Loucy (cell line): ENCODE results near the gene PKP2.

Experiments used
- H2AFZ ChIP-seq: fragments of 200-600 bp; sonication (generic); 2 replicates; pipeline ENCODE4 v1.6.0; 2016; ENCODE audit warnings: antibody characterized with exemption, mild to moderate bottlenecking, low read length, moderate library complexity
- H3F3A ChIP-seq: fragments of 200-600 bp; 2 replicates; pipeline ENCODE4 v1.6.0; 2016; ENCODE audit warnings: antibody characterized with exemption, low read depth, mild to moderate bottlenecking
- H3K27me3 ChIP-seq: fragments of 200-600 bp; sonication (generic); 2 replicates; pipeline ENCODE4 v1.6.1; 2014; ENCODE audit warnings: low read length, mild to moderate bottlenecking; ENCODE audit not compliant: insufficient read depth, poor library complexity, severe bottlenecking
- H3K36me3 ChIP-seq: fragments of 200-600 bp; sonication (generic); 2 replicates; pipeline ENCODE4 v1.6.1; 2016; ENCODE audit warnings: low read length; ENCODE audit not compliant: insufficient read depth
- H3K4me1 ChIP-seq: fragments of 200-600 bp; sonication (generic); 2 replicates; pipeline ENCODE4 v1.5.1; 2014; ENCODE audit warnings: low read length, mild to moderate bottlenecking; ENCODE audit not compliant: insufficient read depth, poor library complexity, severe bottlenecking
- H3K4me2 ChIP-seq: fragments of 200-600 bp; sonication (generic); 2 replicates; pipeline ENCODE4 v1.6.0; 2014; ENCODE audit warnings: antibody characterized with exemption, low read length, low read depth, mild to moderate bottlenecking; ENCODE audit not compliant: poor library complexity, severe bottlenecking
- H3K4me3 ChIP-seq: fragments of 200-600 bp; sonication (generic); 2 replicates; pipeline ENCODE4 v1.5.1; 2014; ENCODE audit warnings: low read length, mild to moderate bottlenecking, mixed read lengths; ENCODE audit not compliant: poor library complexity, severe bottlenecking
- H3K79me2 ChIP-seq: fragments of 200-600 bp; sonication (generic); 2 replicates; pipeline ENCODE4 v1.6.1; 2014; ENCODE audit warnings: low read length; ENCODE audit not compliant: insufficient read depth
- H3K9ac ChIP-seq: fragments of 200-600 bp; sonication (generic); 2 replicates; pipeline ENCODE4 v1.6.0; 2014; ENCODE audit warnings: mild to moderate bottlenecking, low read depth, low read length, moderate library complexity; ENCODE audit not compliant: poor library complexity, severe bottlenecking
- H3K9me2 ChIP-seq: fragments of 200-600 bp; sonication (generic); replicated peaks from 2 replicates; pipeline ENCODE4 v1.6.1; 2016; ENCODE audit warnings: low read depth, low read length, mixed read lengths
- H3K9me3 ChIP-seq: fragments of 200-600 bp; sonication (generic); 2 replicates; pipeline ENCODE4 v1.6.1; 2014; ENCODE audit warnings: mild to moderate bottlenecking, antibody characterized with exemption, low read length, low read depth; ENCODE audit not compliant: insufficient read depth
- H4K20me1 ChIP-seq: fragments of 200-600 bp; sonication (generic); 2 replicates; pipeline ENCODE4 v1.6.0; 2014; ENCODE audit warnings: antibody characterized with exemption, low read length, mild to moderate bottlenecking; ENCODE audit not compliant: insufficient read depth, poor library complexity, severe bottlenecking
- CTCF ChIP-seq: fragments of 200-600 bp; sonication (generic); conservative IDR thresholded peaks from 2 replicates; pipeline ENCODE4 v1.5.1; 2014; ENCODE audit warnings: mild to moderate bottlenecking, antibody characterized with exemption, low read length
- EZH2phosphoT487 ChIP-seq: fragments of 200-600 bp; IDR thresholded peaks from 2 replicates; pipeline ENCODE4 v1.6.1; 2018; ENCODE audit warnings: antibody characterized with exemption, mild to moderate bottlenecking, moderate library complexity, borderline replicate concordance

The PKP2 gene

GRCh38 chr12:32777159-32777558 is 119.4 kb downstream of the PKP2 start:
- no peaks in the 10 kb centered on the region for H3K9me3 ChIP-seq
- H3F3A ChIP-seq, result no peaks in the 10 kb centered on the region
- H3K9ac ChIP-seq, result no peak overlapping the region
- H3K79me2 ChIP-seq, result no peaks in the 10 kb centered on the region
- no peaks in the 10 kb centered on the region for H3K36me3 ChIP-seq
- no peaks in the 10 kb centered on the region for H3K4me1 ChIP-seq
- no peaks in the 10 kb centered on the region for H3K9me2 ChIP-seq
- TF ChIP-seq CTCF, result no peak
- TF ChIP-seq EZH2phosphoT487, result no peak
- no peak overlapping the region for H3K4me2 ChIP-seq
- H3K27me3 ChIP-seq, result no peaks in the 10 kb centered on the region
- H2AFZ ChIP-seq, result no peak overlapping the region
- H4K20me1 ChIP-seq, result no peaks in the 10 kb centered on the region
- no peak overlapping the region for H3K4me3 ChIP-seq

- Histone ChIP-seq H3K9me2 (no peaks in the 10 kb centered on the region), H4K20me1 (no peaks in the 10 kb centered on the region), H3K27me3 (no peaks in the 10 kb centered on the region), H3K36me3 (no peaks in the 10 kb centered on the region), H3K4me3 (no peak overlapping the region), H3K4me1 (no peaks in the 10 kb centered on the region), H2AFZ (no peak overlapping the region; the same call in 1 of the 2 replicates), H3K79me2 (no peaks in the 10 kb centered on the region), H3K9ac (no peak overlapping the region), H3F3A (no peaks in the 10 kb centered on the region), H3K4me2 (no peak overlapping the region), H3K9me3 (no peaks in the 10 kb centered on the region)
- no peak for TF ChIP-seq CTCF
- TF ChIP-seq EZH2phosphoT487, result no peak
These were observed 120.3 kb downstream of the PKP2 start for GRCh38 chr12:32776258-32776657.

- Histone ChIP-seq H3K4me1 (no peaks in the 10 kb centered on the region), H3K27me3 (no peaks in the 10 kb centered on the region), H4K20me1 (no peaks in the 10 kb centered on the region), H3K9me2 (no peaks in the 10 kb centered on the region), H3K4me2 (no peak overlapping the region), H3K36me3 (no peaks in the 10 kb centered on the region), H3K9me3 (no peaks in the 10 kb centered on the region), H2AFZ (no peak overlapping the region), H3K79me2 (no peaks in the 10 kb centered on the region), H3K4me3 (no peak overlapping the region), H3K9ac (no peak overlapping the region), H3F3A (no peaks in the 10 kb centered on the region)
- TF ChIP-seq EZH2phosphoT487 (no peak), CTCF (no peak)
These were observed 122.9 kb downstream of the PKP2 start for GRCh38 chr12:32773691-32774090.
